Adrenal gland (tissue), 12 donors: ENCODE data around the gene SLC44A5. TPM values are rescaled to one million over a fixed set of nuclear protein-coding genes. Genes with fewer than 3 reads are reported as not detected.
"Not testable (repeated sequence)": the region's sequence is repeated elsewhere in the genome, so short reads cannot be mapped to it uniquely, and the experiment has no call there.

Source experiments
- DNase-seq, 7 donors: peaks; one replicate each; pipeline ENCODE4 v3.0.0-alpha.2; 2019 to 2020
- H3K27ac ChIP-seq, 5 donors: fragments of 200-600 bp; sonication (generic) in 4 of 5; 1 replicate in 3 of 5; 2 replicates in 2 of 5; pipeline versions ENCODE4 v1.5.1 to v1.8.0; 2016 to 2020; ENCODE audit warnings: mild to moderate bottlenecking in 1 of 5
- H3K27me3 ChIP-seq: fragments of 200-600 bp; 2 replicates; pipeline ENCODE4 v1.8.0; 2021
- H3K36me3 ChIP-seq, 2 donors: fragments of 200-600 bp; replicated peaks in 1 of 2; 1 replicate in 1 of 2; 2 replicates in 1 of 2; pipeline versions ENCODE4 v1.5.1 to v1.8.0; 2018 to 2022
- H3K4me1 ChIP-seq, 2 donors: fragments of 200-600 bp; replicated peaks in 1 of 2; 1 replicate in 1 of 2; 2 replicates in 1 of 2; pipeline versions ENCODE4 v1.5.1 to v1.8.0; 2018 to 2021
- H3K4me3 ChIP-seq, 4 donors: fragments of 200-600 bp; sonication (generic) in 3 of 4; one replicate each; pipeline ENCODE4 v1.5.1; 2016 to 2018
- H3K9me3 ChIP-seq, 3 donors: fragments of 200-600 bp; sonication (generic) in 1 of 3; replicated peaks in 1 of 3; 1 replicate in 2 of 3; 2 replicates in 1 of 3; pipeline versions ENCODE4 v1.5.1 to v1.8.0; 2016 to 2021
- POLR2A ChIP-seq, 2 donors: fragments of 450-650 bp; IDR thresholded peaks; one replicate each; pipeline ENCODE4 v1.6.1; 2017; ENCODE audit warnings: antibody characterized with exemption in 2 of 2, mild to moderate bottlenecking in 2 of 2, moderate library complexity in 1 of 2
- WGBS, 4 donors: extraction: QIAGEN DNeasy Blood & Tissue Kit in 2 of 4; methylation state at CpG; one replicate each; pipeline versions ENCODE4 v1.1.5 to v1.1.7; 2013 to 2017; 5-methylcytosine and 5-hydroxymethylcytosine counted together
- intact Hi-C, 2 donors: fragments of 100-400 bp; cut with DNase I; formaldehyde crosslinking; loops; one replicate each; pipeline versions ENCODE4 v1.14.1 to v1.15.0; 2022 to 2023
- polyA plus RNA-seq, 3 donors: library from polyadenylated mRNA; stranded (reverse); fragments of 200-250 nt in 2 of 3; fragments of 350-450 nt in 1 of 3; fragmentation: Illumina TruSeq in 1 of 3; extraction: RNeasy Lipid Tissue Mini Kit (QIAGEN cat#74804) in 1 of 3; gene quantifications; one replicate each; pipeline ENCODE4 v1.2.3, GENCODE V29; 2013 to 2014
- total RNA-seq, 9 donors: library from RNA; depleted of rRNA in 4 of 9; stranded (reverse); fragments of >200 nt in 4 of 9; fragments of 120-200 nt in 1 of 9; fragmentation: NEBNext Ultra II Directional in 1 of 9; extraction: Animal tissue kit (Norgen Biotek cat#: 25700) in 1 of 9; gene quantifications; one replicate each; pipeline versions ENCODE4 v1.1.0 to v1.2.4, GENCODE V29; 2013 to 2023
- TF ChIP-seq, protein P1 (sequence below), 6 experiments: fragments of 450-650 bp in 4 of 6; fragments of 200-600 bp in 2 of 6; sonication (generic) in 1 of 6; IDR thresholded peaks; 1 replicate in 5 of 6; 2 replicates in 1 of 6; pipeline versions ENCODE4 v1.5.1 to v1.8.0; 2016 to 2021; ENCODE audit warnings: antibody characterized with exemption in 6 of 6, mild to moderate bottlenecking in 2 of 6, moderate library complexity in 1 of 6
- donor health status: healthy with polysubstance abuse.
- donor health status: Bipolar disorder and iron deficiency.
- donor health status: DM: yes; HTN: yes; CAD: no.
- donor health status: DM: no; HTN: no; CAD: no.
- donor health status: DM: no; HTN: no; CAD: no.
- donor health status: DM: yes; HTN: yes; CAD: no.

Gene SLC44A5
- total and polyA plus RNA-seq, 12 donors: 0.17 to 2.2 (median 0.48) TPM

DNA sequence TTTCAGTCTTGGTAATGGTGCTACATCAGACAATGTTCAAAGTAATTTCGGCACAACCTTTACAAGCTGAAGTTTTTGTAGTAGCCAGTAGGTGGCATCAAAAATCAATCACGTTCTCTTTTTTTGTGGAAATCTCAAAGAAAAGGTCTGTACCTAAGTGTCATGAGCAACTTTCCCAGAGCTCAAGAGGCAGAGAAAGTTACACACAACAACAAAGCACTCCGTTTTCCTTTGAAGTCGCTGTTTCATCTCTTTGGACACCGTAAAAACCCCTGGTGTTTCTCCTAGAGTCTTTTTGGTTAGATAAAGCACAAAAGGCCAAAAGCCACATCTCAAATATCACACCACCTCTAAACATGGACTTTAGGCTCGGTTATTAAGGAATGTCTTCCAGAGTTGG is 345.1 kb downstream of the SLC44A5 start:
- Histone ChIP-seq H3K4me3 (no peak overlapping the region), H3K27ac (no peak overlapping the region), H3K9me3 (no peaks in the 10 kb centered on the region), H3K27me3 (no peaks in the 10 kb centered on the region), H3K4me1 (no peaks in the 10 kb centered on the region), H3K36me3 (no peaks in the 10 kb centered on the region)
- intact Hi-C loops: loop anchor here in 1 of 2 donors (5.0 kb wide), 2 partner anchors 317 to 367 kb away; no protein-coding TSS in a partner anchor
- no peak for TF ChIP-seq POLR2A (IDR thresholded peaks at IDR 0.05)
- TF ChIP-seq, protein P1, sequence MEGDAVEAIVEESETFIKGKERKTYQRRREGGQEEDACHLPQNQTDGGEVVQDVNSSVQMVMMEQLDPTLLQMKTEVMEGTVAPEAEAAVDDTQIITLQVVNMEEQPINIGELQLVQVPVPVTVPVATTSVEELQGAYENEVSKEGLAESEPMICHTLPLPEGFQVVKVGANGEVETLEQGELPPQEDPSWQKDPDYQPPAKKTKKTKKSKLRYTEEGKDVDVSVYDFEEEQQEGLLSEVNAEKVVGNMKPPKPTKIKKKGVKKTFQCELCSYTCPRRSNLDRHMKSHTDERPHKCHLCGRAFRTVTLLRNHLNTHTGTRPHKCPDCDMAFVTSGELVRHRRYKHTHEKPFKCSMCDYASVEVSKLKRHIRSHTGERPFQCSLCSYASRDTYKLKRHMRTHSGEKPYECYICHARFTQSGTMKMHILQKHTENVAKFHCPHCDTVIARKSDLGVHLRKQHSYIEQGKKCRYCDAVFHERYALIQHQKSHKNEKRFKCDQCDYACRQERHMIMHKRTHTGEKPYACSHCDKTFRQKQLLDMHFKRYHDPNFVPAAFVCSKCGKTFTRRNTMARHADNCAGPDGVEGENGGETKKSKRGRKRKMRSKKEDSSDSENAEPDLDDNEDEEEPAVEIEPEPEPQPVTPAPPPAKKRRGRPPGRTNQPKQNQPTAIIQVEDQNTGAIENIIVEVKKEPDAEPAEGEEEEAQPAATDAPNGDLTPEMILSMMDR (IDR thresholded peaks at IDR 0.05): peak; percentile 49 to 70 (median 64)
- DNase-seq: no peak
- 8 to 11% (median 10%) methylated on average over 6 of the region's 6 CpGs for WGBS, 4 donors

DNA sequence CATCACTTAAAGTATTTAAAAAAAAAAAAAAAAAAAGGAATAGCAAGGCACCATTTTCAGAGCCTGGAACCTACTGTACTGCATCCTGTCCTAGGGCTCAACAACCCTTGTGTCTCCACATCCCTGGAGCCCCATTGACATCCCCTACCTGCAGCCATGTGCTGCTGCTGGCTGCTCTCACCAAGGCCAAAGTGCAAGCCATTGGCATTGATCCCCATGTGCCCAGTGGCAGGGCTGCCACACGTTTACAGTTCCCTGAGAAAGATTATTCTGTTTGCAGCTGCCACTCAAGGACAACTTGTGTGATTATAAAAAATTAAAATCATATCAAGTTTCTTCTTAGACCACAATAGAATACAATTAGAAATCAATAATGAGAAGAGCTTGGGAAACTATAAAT is 346.8 kb downstream of the SLC44A5 start:
- intact Hi-C loops: no loop called here
- 23 to 40% (median 30%) methylated on average over 1 of the region's 1 CpG for WGBS, 4 donors

DNA sequence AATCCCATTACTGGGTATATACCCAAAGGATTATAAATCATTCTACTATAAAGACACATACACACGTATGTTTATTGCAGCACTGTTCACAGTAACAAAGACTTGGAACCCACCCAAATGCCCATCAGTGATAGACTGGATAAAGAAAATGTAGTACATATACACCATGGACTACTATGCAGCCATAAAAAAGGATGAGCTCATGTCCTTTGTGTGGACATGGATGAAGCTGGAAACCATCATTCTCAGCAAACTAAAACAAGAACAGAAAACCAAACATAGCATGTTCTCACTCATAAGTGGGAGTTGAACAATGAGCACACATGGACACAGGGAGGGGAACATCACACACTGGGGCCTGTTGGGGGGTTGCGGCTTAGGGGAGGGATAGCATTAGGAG is 347.3 kb downstream of the SLC44A5 start:
- H3K27me3 ChIP-seq, DNase-seq, intact Hi-C loops, H3K9me3 ChIP-seq, H3K4me1 ChIP-seq, H3K36me3 ChIP-seq, H3K27ac ChIP-seq, H3K4me3 ChIP-seq: not testable (repeated sequence)
- 81 to 88% (median 85%) methylated on average over 2 of the region's 2 CpGs for WGBS, 4 donors

More for the DNA sequence above, 346.8 kb downstream of the SLC44A5 start:
- Histone ChIP-seq H3K4me3 (no peak overlapping the region), H3K4me1 (no peaks in the 10 kb centered on the region), H3K36me3 (no peaks in the 10 kb centered on the region), H3K27ac (no peak overlapping the region), H3K9me3 (no peaks in the 10 kb centered on the region), H3K27me3 (no peaks in the 10 kb centered on the region)
- TF ChIP-seq POLR2A (IDR thresholded peaks at IDR 0.05): no peak
- TF ChIP-seq, protein P1 (IDR thresholded peaks at IDR 0.05): no peak
- DNase-seq: no peak

- intact Hi-C loops, H3K27ac ChIP-seq, H3K27me3 ChIP-seq, H3K36me3 ChIP-seq, H3K4me3 ChIP-seq, H3K4me1 ChIP-seq, H3K9me3 ChIP-seq, DNase-seq: not testable (repeated sequence)
- WGBS, 4 donors: 76 to 80% (median 79%) methylated on average over 2 of the region's 2 CpGs
Measured at GRCh38 chr1:75261946-75262345, 349.0 kb downstream of the SLC44A5 start.

- DNase-seq: no peak
- WGBS, 4 donors: 74 to 85% (median 84%) methylated on average over 4 of the region's 4 CpGs; no CpG with 5 or more reads in 1 of the 4 donors
- intact Hi-C loops: no loop called here
- Histone ChIP-seq H3K4me1 (no peaks in the 10 kb centered on the region), H3K9me3 (no peaks in the 10 kb centered on the region), H3K27ac (no peak overlapping the region), H3K4me3 (no peak overlapping the region), H3K27me3 (no peaks in the 10 kb centered on the region), H3K36me3 (no peaks in the 10 kb centered on the region)
- no peak for TF ChIP-seq POLR2A (IDR thresholded peaks at IDR 0.05)
- TF ChIP-seq, protein P1 (IDR thresholded peaks at IDR 0.05): no peak
Measured at GRCh38 chr1:75258351-75258750, 352.6 kb downstream of the SLC44A5 start.
